WERI-Rb-1 (cell line): ENCODE data around the gene KRTAP10-10.
"Not testable (repeated sequence)": the region's sequence is repeated elsewhere in the genome, so short reads cannot be mapped to it uniquely, and the experiment has no call there.

ENCODE experiments used
- DNase-seq: peaks from one replicate; pipeline ENCODE4 v3.0.0-alpha.2; 2020
- H3K27ac ChIP-seq: fragments of 250-450 bp; sonication (Bioruptor Pico); 2 replicates; pipeline ENCODE4 v1.5.1; 2020; ENCODE audit warnings: mild to moderate bottlenecking, moderate library complexity
- H3K27me3 ChIP-seq: fragments of 250-450 bp; sonication (Bioruptor Pico); 2 replicates; pipeline ENCODE4 v1.5.1; 2021; ENCODE audit warnings: mild to moderate bottlenecking, low read depth, moderate library complexity; ENCODE audit not compliant: insufficient read depth, severe bottlenecking
- H3K36me3 ChIP-seq: fragments of 250-450 bp; sonication (Bioruptor Pico); 2 replicates; pipeline ENCODE4 v1.5.1; 2020; ENCODE audit warnings: mild to moderate bottlenecking, moderate library complexity
- H3K4me3 ChIP-seq: 2 replicates; pipeline ENCODE4 v1.5.1; 2011; ENCODE audit warnings: low read depth, mild to moderate bottlenecking, control low read depth, low read length
- H3K9me3 ChIP-seq: fragments of 250-450 bp; sonication (Bioruptor Pico); 2 replicates; pipeline ENCODE4 v1.5.1; 2021; ENCODE audit warnings: mild to moderate bottlenecking, moderate library complexity; ENCODE audit not compliant: severe bottlenecking
- TF ChIP-seq, protein P1 (sequence below): IDR thresholded peaks from 2 replicates; pipeline ENCODE4 v1.5.1; 2011; ENCODE audit warnings: low read depth, mild to moderate bottlenecking, control low read depth, inconsistent platforms, low read length

KRTAP10-10 gene

DNA sequence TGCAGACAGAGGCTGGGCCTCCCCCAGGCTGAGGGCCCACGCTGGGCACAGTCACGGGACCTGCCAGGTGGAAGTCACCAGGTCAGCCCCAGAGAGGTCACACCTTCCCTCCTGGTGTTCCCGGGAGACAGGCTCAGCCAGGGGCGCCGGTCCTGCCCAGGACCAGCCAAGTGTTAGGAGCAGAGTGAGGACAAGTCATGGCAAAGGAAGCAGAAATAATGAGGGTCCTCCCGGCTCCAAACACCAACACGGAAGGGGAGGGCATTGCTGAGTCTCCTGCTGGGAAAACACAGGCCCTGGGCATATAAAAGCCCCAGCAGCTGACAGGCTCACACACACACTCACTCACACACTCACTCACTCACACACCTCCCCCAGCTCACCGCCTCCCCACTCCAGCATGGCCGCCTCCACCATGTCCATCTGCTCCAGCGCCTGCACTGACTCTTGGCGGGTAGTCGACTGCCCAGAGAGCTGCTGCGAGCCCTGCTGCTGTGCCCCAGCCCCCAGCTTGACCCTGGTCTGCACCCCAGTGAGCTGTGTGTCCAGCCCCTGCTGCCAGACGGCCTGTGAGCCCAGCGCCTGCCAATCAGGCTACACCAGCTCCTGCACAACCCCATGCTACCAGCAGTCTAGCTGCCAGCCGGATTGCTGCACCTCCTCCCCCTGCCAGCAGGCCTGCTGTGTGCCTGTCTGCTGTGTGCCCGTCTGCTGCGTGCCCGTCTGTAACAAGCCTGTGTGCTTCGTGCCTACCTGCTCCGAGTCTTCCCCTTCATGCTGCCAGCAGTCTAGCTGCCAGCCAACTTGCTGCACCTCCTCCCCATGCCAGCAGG, at the start of gene KRTAP10-10:
KRTAP10-10 (plus strand) TSS at position 339 of the 833 bp plus-strand sequence; CDS start at position 401, 62 bp downstream.
- no peak within 1 kb of the TSS for H3K4me3 ChIP-seq
- peaks cover 21% of the 10 kb centered on the region for H3K9me3 ChIP-seq
- DNase-seq: peak; percentile 45
- no peaks in the 10 kb centered on the region for H3K36me3 ChIP-seq
- TF ChIP-seq, protein P1, sequence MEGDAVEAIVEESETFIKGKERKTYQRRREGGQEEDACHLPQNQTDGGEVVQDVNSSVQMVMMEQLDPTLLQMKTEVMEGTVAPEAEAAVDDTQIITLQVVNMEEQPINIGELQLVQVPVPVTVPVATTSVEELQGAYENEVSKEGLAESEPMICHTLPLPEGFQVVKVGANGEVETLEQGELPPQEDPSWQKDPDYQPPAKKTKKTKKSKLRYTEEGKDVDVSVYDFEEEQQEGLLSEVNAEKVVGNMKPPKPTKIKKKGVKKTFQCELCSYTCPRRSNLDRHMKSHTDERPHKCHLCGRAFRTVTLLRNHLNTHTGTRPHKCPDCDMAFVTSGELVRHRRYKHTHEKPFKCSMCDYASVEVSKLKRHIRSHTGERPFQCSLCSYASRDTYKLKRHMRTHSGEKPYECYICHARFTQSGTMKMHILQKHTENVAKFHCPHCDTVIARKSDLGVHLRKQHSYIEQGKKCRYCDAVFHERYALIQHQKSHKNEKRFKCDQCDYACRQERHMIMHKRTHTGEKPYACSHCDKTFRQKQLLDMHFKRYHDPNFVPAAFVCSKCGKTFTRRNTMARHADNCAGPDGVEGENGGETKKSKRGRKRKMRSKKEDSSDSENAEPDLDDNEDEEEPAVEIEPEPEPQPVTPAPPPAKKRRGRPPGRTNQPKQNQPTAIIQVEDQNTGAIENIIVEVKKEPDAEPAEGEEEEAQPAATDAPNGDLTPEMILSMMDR: no peak
- no peak within 1 kb of the TSS for H3K27ac ChIP-seq
- no peaks in the 10 kb centered on the region for H3K27me3 ChIP-seq

- DNase-seq: no peak
- no peak overlapping the region for H3K4me3 ChIP-seq
- TF ChIP-seq, protein P1: no peak
- no peaks in the 10 kb centered on the region for H3K36me3 ChIP-seq
- no peaks in the 10 kb centered on the region for H3K9me3 ChIP-seq
- H3K27me3 ChIP-seq: no peaks in the 10 kb centered on the region
- H3K27ac ChIP-seq: no peak overlapping the region
Measured at GRCh38 chr21:44589094-44589493, 48.1 kb upstream of the KRTAP10-10 start.

- no peak for DNase-seq
- Histone ChIP-seq H3K27me3 (no peaks in the 10 kb centered on the region), H3K4me3 (no peak overlapping the region), H3K36me3 (no peaks in the 10 kb centered on the region), H3K9me3 (no peaks in the 10 kb centered on the region), H3K27ac (no peak overlapping the region)
- TF ChIP-seq, protein P1: no peak
Measured at GRCh38 chr21:44589586-44590305, 47.4 kb upstream of the KRTAP10-10 start.

DNA sequence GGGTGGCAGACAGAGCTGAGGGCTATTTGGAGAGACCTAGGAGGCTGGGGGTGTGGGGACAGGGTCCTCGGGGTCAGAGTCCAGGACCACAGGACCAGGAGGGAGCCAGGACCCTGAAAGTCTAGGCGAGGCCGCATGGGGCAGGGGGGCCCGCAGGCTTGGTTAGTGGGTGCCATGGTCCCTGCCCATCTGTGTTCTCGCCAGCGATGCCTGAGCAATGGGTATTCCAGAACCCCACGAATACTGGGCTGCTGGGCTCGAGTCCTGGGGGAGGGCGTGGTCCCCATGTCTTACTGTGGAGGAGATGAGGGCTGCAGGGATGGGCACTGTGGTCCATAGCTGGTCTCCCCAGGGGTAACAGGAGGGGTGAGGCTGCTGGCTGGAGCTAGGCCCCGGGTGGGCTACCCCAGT, 46.8 kb upstream of the KRTAP10-10 start:
- Histone ChIP-seq H3K27me3 (no peaks in the 10 kb centered on the region), H3K4me3 (no peak overlapping the region), H3K36me3 (no peaks in the 10 kb centered on the region), H3K9me3 (no peaks in the 10 kb centered on the region), H3K27ac (no peak overlapping the region)
- no peak for DNase-seq
- TF ChIP-seq, protein P1: no peak

- not testable (repeated sequence) for H3K27ac ChIP-seq, H3K27me3 ChIP-seq, H3K36me3 ChIP-seq, H3K9me3 ChIP-seq, DNase-seq, H3K4me3 ChIP-seq
Measured at GRCh38 chr21:44590897-44591800, 46.0 kb upstream of the KRTAP10-10 start.

DNA sequence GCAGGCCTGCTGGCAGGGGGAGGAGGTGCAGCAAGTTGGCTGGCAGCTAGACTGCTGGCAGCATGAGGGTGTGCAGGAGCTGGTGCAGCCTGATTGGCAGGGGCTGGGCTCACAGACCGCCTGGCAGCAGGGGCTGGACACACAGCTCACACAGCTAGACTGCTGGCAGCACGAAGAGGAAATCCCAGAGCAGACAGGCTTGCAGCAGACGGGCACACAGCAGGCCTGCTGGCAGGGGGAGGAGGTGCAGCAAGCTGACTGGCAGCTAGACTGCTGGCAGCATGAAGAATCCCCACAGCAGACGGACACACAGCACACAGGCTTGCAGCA, 45.4 kb upstream of the KRTAP10-10 start:
- DNase-seq, H3K9me3 ChIP-seq, H3K4me3 ChIP-seq, H3K27me3 ChIP-seq, H3K36me3 ChIP-seq, H3K27ac ChIP-seq: not testable (repeated sequence)
